ENCODE results near the gene MRPL23. TPM values are rescaled to one million over a fixed set of nuclear protein-coding genes. Genes with fewer than 3 reads are reported as not detected.

The MRPL23 gene
- total RNA-seq (2021): 83.8 and 92.4 TPM in 2 replicates
- percentile 30 among the genes with signal in this experiment for Bru-seq, nascent RNA
- BruChase-seq, experiment 1, labeled RNA remaining after a 2-hour chase: percentile 28 among the genes with signal in this experiment
- percentile 29 among the genes with signal in this experiment for BruChase-seq, experiment 2, labeled RNA remaining after a 6-hour chase
- long read RNA-seq, transcript MRPL23-205 (5 exons, 736 nt): major isoform, 80 of 102 reads
- long read RNA-seq, partial matches to known transcripts: 11 of 102 reads
- long read RNA-seq, other reads (novel, unspliced or antisense): 11 of 102 reads

DNA sequence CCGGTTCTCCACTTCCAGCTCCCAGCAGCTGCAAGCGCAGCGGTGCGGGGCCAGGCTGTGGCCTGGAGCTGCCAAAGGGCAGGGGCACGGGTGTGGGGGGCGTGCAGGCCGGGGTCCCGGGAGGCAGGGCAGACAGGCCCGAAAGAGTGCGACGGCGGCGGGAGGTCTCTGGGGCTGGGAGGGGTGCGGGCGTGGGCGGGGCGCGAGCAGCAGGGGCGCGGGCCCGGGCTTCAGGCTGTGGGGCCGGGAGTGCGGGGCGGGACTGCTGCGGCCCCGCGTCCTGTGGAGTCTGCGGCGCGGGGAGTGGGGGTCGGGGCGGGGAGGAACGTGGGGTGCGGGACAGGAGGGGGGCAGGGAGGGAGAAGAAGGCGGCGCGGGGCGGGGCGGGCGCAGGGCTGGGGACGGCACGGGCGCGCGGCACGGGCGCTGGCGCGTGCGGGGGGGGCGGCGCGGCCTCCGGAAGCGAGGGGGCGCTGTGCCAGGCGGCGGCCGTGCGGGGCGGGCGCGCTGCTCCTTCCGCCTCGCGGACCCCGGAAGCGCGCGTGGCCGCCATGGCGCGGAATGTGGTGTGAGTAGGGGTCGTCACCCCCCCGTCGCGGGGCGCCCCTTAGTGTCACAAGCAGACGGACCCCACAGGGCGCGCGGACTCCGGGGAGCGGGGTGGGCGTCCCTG is at the start of gene MRPL23:
TSS of gene MRPL23 (plus strand) at position 521 of the 673 bp plus-strand sequence. CDS start at position 552, 31 bp downstream.
- no peaks in the 10 kb centered on the region for H3K4me1 ChIP-seq (ENCODE audit: insufficient read depth, low read length, poor library complexity, severe bottlenecking)
- no peaks in the 10 kb centered on the region for H3K36me3 ChIP-seq (ENCODE audit: insufficient read depth, low read length, poor library complexity, severe bottlenecking)
- H3K27me3 ChIP-seq (replicated peaks; ENCODE audit: insufficient read depth, low read depth, low read length, poor library complexity): no peaks in the 10 kb centered on the region
- no TSS peak for BruUV-seq (replicated peaks)
- TF ChIP-seq EZH2 (IDR thresholded peaks at IDR 0.05; ENCODE audit: borderline replicate concordance, low read depth, low read length, poor library complexity, severe bottlenecking): no peak
- TF ChIP-seq, protein P1, sequence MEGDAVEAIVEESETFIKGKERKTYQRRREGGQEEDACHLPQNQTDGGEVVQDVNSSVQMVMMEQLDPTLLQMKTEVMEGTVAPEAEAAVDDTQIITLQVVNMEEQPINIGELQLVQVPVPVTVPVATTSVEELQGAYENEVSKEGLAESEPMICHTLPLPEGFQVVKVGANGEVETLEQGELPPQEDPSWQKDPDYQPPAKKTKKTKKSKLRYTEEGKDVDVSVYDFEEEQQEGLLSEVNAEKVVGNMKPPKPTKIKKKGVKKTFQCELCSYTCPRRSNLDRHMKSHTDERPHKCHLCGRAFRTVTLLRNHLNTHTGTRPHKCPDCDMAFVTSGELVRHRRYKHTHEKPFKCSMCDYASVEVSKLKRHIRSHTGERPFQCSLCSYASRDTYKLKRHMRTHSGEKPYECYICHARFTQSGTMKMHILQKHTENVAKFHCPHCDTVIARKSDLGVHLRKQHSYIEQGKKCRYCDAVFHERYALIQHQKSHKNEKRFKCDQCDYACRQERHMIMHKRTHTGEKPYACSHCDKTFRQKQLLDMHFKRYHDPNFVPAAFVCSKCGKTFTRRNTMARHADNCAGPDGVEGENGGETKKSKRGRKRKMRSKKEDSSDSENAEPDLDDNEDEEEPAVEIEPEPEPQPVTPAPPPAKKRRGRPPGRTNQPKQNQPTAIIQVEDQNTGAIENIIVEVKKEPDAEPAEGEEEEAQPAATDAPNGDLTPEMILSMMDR (conservative IDR thresholded peaks at IDR 0.05; ENCODE audit: low read depth, low read length): no peak
- no peak within 1 kb of the TSS for H3K27ac ChIP-seq (ENCODE audit: low read depth, low read length, poor library complexity, severe bottlenecking)
- ChIA-PET POLR2A (ENCODE audit: low non-redundant PET) (no interaction called here), CTCF (interaction anchor here (1.1 kb wide), 1 partner anchor 204 kb away, joined by 6 read pairs; no protein-coding TSS in a partner anchor)
- intact Hi-C loops (cut with micrococcal nuclease; ENCODE audit: unreplicated experiment): no loop called here
- no peaks in the 10 kb centered on the region for H3K9me3 ChIP-seq (ENCODE audit: low read depth, low read length, poor library complexity, severe bottlenecking)
- H3K4me3 ChIP-seq (ENCODE audit: low read depth, low read length, poor library complexity, severe bottlenecking): no peak within 1 kb of the TSS
- DNase-seq (ENCODE audit: low spot score): no peak

DNA sequence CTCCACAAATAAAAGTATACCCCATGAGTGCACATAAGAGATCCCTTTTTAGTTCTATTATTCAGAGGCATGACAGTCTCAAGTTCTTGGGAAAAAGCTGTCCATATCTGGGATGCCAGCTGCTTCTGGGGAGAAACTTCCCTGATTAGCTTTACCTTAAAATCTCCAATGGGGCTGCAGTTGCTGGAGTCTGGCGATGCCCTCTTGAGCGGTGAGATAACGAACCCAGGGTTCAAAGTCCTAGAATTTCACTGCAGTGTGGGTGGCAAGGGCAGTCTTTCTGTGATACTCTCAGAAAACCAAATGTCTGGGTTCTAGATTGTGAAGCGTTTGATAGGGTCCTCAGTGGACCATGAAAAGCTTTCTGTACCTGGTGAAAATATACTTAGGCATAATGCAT is 48.0 kb upstream of the MRPL23 start:
- Histone ChIP-seq H3K27me3 (replicated peaks; ENCODE audit: insufficient read depth, low read depth, low read length, poor library complexity) (no peaks in the 10 kb centered on the region), H3K36me3 (ENCODE audit: insufficient read depth, low read length, poor library complexity, severe bottlenecking) (no peaks in the 10 kb centered on the region), H3K4me3 (ENCODE audit: low read depth, low read length, poor library complexity, severe bottlenecking) (no peak overlapping the region), H3K27ac (ENCODE audit: low read depth, low read length, poor library complexity, severe bottlenecking) (no peak overlapping the region), H3K9me3 (ENCODE audit: low read depth, low read length, poor library complexity, severe bottlenecking) (no peaks in the 10 kb centered on the region), H3K4me1 (ENCODE audit: insufficient read depth, low read length, poor library complexity, severe bottlenecking) (no peaks in the 10 kb centered on the region)
- intact Hi-C loops (cut with micrococcal nuclease; ENCODE audit: unreplicated experiment): no loop called here
- DNase-seq (ENCODE audit: low spot score): no peak
- TF ChIP-seq, protein P1 (conservative IDR thresholded peaks at IDR 0.05; ENCODE audit: low read depth, low read length): no peak
- TF ChIP-seq EZH2 (IDR thresholded peaks at IDR 0.05; ENCODE audit: borderline replicate concordance, low read depth, low read length, poor library complexity, severe bottlenecking): no peak
- no TSS peak for BruUV-seq (replicated peaks)
- ChIA-PET POLR2A (ENCODE audit: low non-redundant PET) (no interaction called here), CTCF (no interaction called here)

DNA sequence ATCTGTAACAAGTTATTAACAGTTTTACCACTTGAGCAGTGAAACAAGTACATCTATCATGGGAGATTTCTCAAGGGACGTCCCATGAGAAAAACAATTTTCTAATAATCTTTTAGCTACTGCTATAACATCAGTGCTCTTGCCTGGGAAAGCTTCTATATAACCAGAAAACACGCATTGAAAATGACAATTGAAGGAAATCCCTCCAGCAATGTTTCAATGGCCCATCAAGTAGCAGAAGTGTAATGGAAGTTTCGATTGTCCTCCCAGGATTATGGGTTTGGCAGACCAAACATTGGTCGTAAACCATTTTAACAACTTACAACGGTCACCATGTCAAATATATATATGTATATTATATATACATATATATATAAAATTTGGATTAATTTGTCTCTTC is 47.4 kb upstream of the MRPL23 start:
- H3K27me3 ChIP-seq (replicated peaks; ENCODE audit: insufficient read depth, low read depth, low read length, poor library complexity): no peaks in the 10 kb centered on the region
- no peak overlapping the region for H3K4me3 ChIP-seq (ENCODE audit: low read depth, low read length, poor library complexity, severe bottlenecking)
- H3K9me3 ChIP-seq (ENCODE audit: low read depth, low read length, poor library complexity, severe bottlenecking): no peaks in the 10 kb centered on the region
- no peaks in the 10 kb centered on the region for H3K36me3 ChIP-seq (ENCODE audit: insufficient read depth, low read length, poor library complexity, severe bottlenecking)
- H3K4me1 ChIP-seq (ENCODE audit: insufficient read depth, low read length, poor library complexity, severe bottlenecking): no peaks in the 10 kb centered on the region
- ChIA-PET POLR2A (ENCODE audit: low non-redundant PET) (no interaction called here), CTCF (no interaction called here)
- TF ChIP-seq, protein P1 (conservative IDR thresholded peaks at IDR 0.05; ENCODE audit: low read depth, low read length): no peak
- no peak for TF ChIP-seq EZH2 (IDR thresholded peaks at IDR 0.05; ENCODE audit: borderline replicate concordance, low read depth, low read length, poor library complexity, severe bottlenecking)
- H3K27ac ChIP-seq (ENCODE audit: low read depth, low read length, poor library complexity, severe bottlenecking): no peak overlapping the region
- no peak for DNase-seq (ENCODE audit: low spot score)
- no TSS peak for BruUV-seq (replicated peaks)
- intact Hi-C loops (cut with micrococcal nuclease; ENCODE audit: unreplicated experiment): no loop called here
